NCI-H345 treated with DMSO at 0.1 percent for 48 hours (cell line): ENCODE measurements around the gene SEC23A.

ENCODE experiments used
- DNase-seq: peaks from one replicate; lab custom pipeline; 2025; ENCODE audit not compliant: unreplicated experiment; lab: John Stamatoyannopoulos, UW

SEC23A gene

GRCh38 chr14:38993981-38994380 lies 109.1 kb downstream of the SEC23A start:
- no peak for DNase-seq

- DNase-seq: no peak
These were observed 110.8 kb downstream of the SEC23A start for GRCh38 chr14:38992067-38992844.

- DNase-seq: no peak
These were observed 111.7 kb downstream of the SEC23A start for GRCh38 chr14:38991299-38991698.

- no peak for DNase-seq
These were observed 113.0 kb downstream of the SEC23A start for GRCh38 chr14:38989922-38990546.

- DNase-seq: no peak
These were observed 115.3 kb downstream of the SEC23A start for GRCh38 chr14:38987781-38988180.

- no peak for DNase-seq
These were observed 120.2 kb downstream of the SEC23A start for GRCh38 chr14:38982837-38983236.

GRCh38 chr14:38982278-38982677 lies 120.8 kb downstream of the SEC23A start:
- DNase-seq: no peak
